ENCODE data around the gene ADGRD1. TPM values are rescaled to one million over a fixed set of nuclear protein-coding genes. Genes with fewer than 3 reads are reported as not detected.

Gene ADGRD1
- total RNA-seq, 1 donor from 2014 or later = 0.98 TPM

- TF ChIP-seq CTCF (conservative IDR thresholded peaks at IDR 0.05) = no peak
- no peaks in the 10 kb centered on the region for H3K36me3 Mint-ChIP-seq (ENCODE audit: low read depth)
- DNase-seq (ENCODE audit: low read depth, low spot score) = no peak
- H3K9me3 Mint-ChIP-seq = peaks cover 3% of the 10 kb centered on the region
- no peak overlapping the region for H3K27ac Mint-ChIP-seq (ENCODE audit: unreplicated experiment)
- peaks cover 7% of the 10 kb centered on the region for H3K4me1 Mint-ChIP-seq
- no peaks in the 10 kb centered on the region for H3K27me3 Mint-ChIP-seq (ENCODE audit: low read depth)
- no peak overlapping the region for H3K4me3 Mint-ChIP-seq
These were observed 12.8 kb downstream of the ADGRD1 start for GRCh38 chr12:130966443-130967030.

GRCh38 chr12:130967636-130968035 lies 13.9 kb downstream of the ADGRD1 start:
- no peak for DNase-seq (ENCODE audit: low read depth, low spot score)
- no peak overlapping the region for H3K27ac Mint-ChIP-seq (ENCODE audit: unreplicated experiment)
- H3K36me3 Mint-ChIP-seq (ENCODE audit: low read depth) = no peaks in the 10 kb centered on the region
- H3K4me1 Mint-ChIP-seq = peaks cover 7% of the 10 kb centered on the region
- TF ChIP-seq CTCF (conservative IDR thresholded peaks at IDR 0.05) = no peak
- H3K9me3 Mint-ChIP-seq = peaks cover 3% of the 10 kb centered on the region
- H3K4me3 Mint-ChIP-seq = no peak overlapping the region
- no peaks in the 10 kb centered on the region for H3K27me3 Mint-ChIP-seq (ENCODE audit: low read depth)

- H3K27ac Mint-ChIP-seq (ENCODE audit: unreplicated experiment) = no peak overlapping the region
- H3K4me1 Mint-ChIP-seq = peaks cover 7% of the 10 kb centered on the region
- H3K4me3 Mint-ChIP-seq = no peak overlapping the region
- DNase-seq (ENCODE audit: low read depth, low spot score) = no peak
- no peaks in the 10 kb centered on the region for H3K36me3 Mint-ChIP-seq (ENCODE audit: low read depth)
- TF ChIP-seq CTCF (conservative IDR thresholded peaks at IDR 0.05) = no peak
- H3K27me3 Mint-ChIP-seq (ENCODE audit: low read depth) = no peaks in the 10 kb centered on the region
- H3K9me3 Mint-ChIP-seq = no peaks in the 10 kb centered on the region
These were observed 14.9 kb downstream of the ADGRD1 start for GRCh38 chr12:130968611-130969010.

- DNase-seq (ENCODE audit: low read depth, low spot score) = no peak
- no peak for TF ChIP-seq CTCF (conservative IDR thresholded peaks at IDR 0.05)
These were observed 15.5 kb downstream of the ADGRD1 start for GRCh38 chr12:130969223-130969622.

GRCh38 chr12:130970165-130970907 lies 16.6 kb downstream of the ADGRD1 start:
- H3K9me3 Mint-ChIP-seq = no peaks in the 10 kb centered on the region
- no peak overlapping the region for H3K27ac Mint-ChIP-seq (ENCODE audit: unreplicated experiment)
- no peaks in the 10 kb centered on the region for H3K36me3 Mint-ChIP-seq (ENCODE audit: low read depth)
- DNase-seq (ENCODE audit: low read depth, low spot score) = no peak
- peaks cover 6% of the 10 kb centered on the region for H3K4me1 Mint-ChIP-seq
- TF ChIP-seq CTCF (conservative IDR thresholded peaks at IDR 0.05) = no peak
- H3K4me3 Mint-ChIP-seq = no peak overlapping the region
- H3K27me3 Mint-ChIP-seq (ENCODE audit: low read depth) = no peaks in the 10 kb centered on the region

More at GRCh38 chr12:130969223-130969622, 15.5 kb downstream of the ADGRD1 start:
- Mint-ChIP-seq H3K4me1 (peaks cover 7% of the 10 kb centered on the region), H3K27me3 (ENCODE audit: low read depth) (no peaks in the 10 kb centered on the region), H3K9me3 (no peaks in the 10 kb centered on the region), H3K27ac (ENCODE audit: unreplicated experiment) (no peak overlapping the region), H3K36me3 (ENCODE audit: low read depth) (no peaks in the 10 kb centered on the region), H3K4me3 (no peak overlapping the region)
